Panc1 (cell line): ENCODE measurements around the gene ADPRS. TPM values are rescaled to one million over a fixed set of nuclear protein-coding genes. Genes with fewer than 3 reads are reported as not detected.

Source experiments
- ATAC-seq: fragments of 200-7000 bp; cut with Tn5 transposase; 2 replicates; pipeline ENCODE4 v1.9.1; 2020; ENCODE audit warnings: mild to moderate bottlenecking, moderate library complexity
- BruUV-seq: library from RNA; stranded (reverse); fragments of 400-500 nt; replicated peaks from 2 replicates; lab custom pipeline; 2021; lab: Mats Ljungman, UMichigan
- CTCF ChIA-PET: fragments of 300-600 bp; sonication (Branson Sonifier 250); formaldehyde crosslinking; loops from one replicate; lab custom pipeline; 2022; ENCODE audit warnings: antibody characterized with exemption; lab: Charles Lee
- POLR2A ChIA-PET: fragments of 300-600 bp; sonication (Branson Sonifier 250); formaldehyde crosslinking; loops from one replicate; lab custom pipeline; 2022; ENCODE audit warnings: antibody characterized with exemption; lab: Charles Lee
- DNase-seq: peaks from one replicate; pipeline ENCODE4 v3.0.0-alpha.2; 2010; ENCODE audit warnings: low read depth, low spot score
- H3K27ac ChIP-seq: 2 replicates; pipeline ENCODE4 v1.5.1; 2011; ENCODE audit warnings: mild to moderate bottlenecking, low read length, inconsistent platforms
- H3K27me3 ChIP-seq: fragments of 200-500 bp; sonication (Bioruptor generic); 2 replicates; pipeline ENCODE4 v1.6.0; 2014; ENCODE audit warnings: low read length, inconsistent platforms; ENCODE audit not compliant: control insufficient read depth, insufficient read depth
- H3K36me3 ChIP-seq: fragments of 200-500 bp; sonication (Bioruptor generic); 2 replicates; pipeline ENCODE4 v1.5.1; 2014; ENCODE audit warnings: inconsistent platforms, mild to moderate bottlenecking, low read length, moderate library complexity; ENCODE audit not compliant: control insufficient read depth, insufficient read depth
- H3K4me1 ChIP-seq: 2 replicates; pipeline ENCODE4 v1.5.1; 2011; ENCODE audit warnings: inconsistent platforms, mild to moderate bottlenecking, low read length, moderate library complexity; ENCODE audit not compliant: control insufficient read depth, insufficient read depth
- H3K4me3 ChIP-seq, 2 experiments: 2 replicates each; pipeline ENCODE4 v1.5.1; 2011 to 2012; ENCODE audit warnings: low read depth in 2 of 2, low read length in 2 of 2, mild to moderate bottlenecking in 2 of 2, inconsistent platforms in 1 of 2, moderate library complexity in 1 of 2
- H3K9me3 ChIP-seq: fragments of 200-500 bp; sonication (Bioruptor generic); 2 replicates; pipeline ENCODE4 v1.5.1; 2014; ENCODE audit warnings: low read depth, mild to moderate bottlenecking, inconsistent platforms, low read length, moderate library complexity; ENCODE audit not compliant: control insufficient read depth, insufficient read depth
- POLR2AphosphoS5 ChIP-seq: IDR thresholded peaks from 2 replicates; pipeline ENCODE4 v1.6.1; 2012; ENCODE audit warnings: mild to moderate bottlenecking, low read depth, low read length, moderate library complexity
- REST ChIP-seq, 2 experiments: IDR thresholded peaks; 2 replicates each; pipeline ENCODE4 v1.6.1; 2011 to 2012; ENCODE audit warnings: low read depth in 2 of 2, control low read depth in 1 of 2, low read length in 1 of 2, mild to moderate bottlenecking in 1 of 2, moderate library complexity in 1 of 2; ENCODE audit not compliant: insufficient read depth in 1 of 2
- SIN3A ChIP-seq: IDR thresholded peaks from 2 replicates; pipeline ENCODE4 v1.6.1; 2012; ENCODE audit warnings: low read depth, mild to moderate bottlenecking, low read length, moderate library complexity, borderline replicate concordance; ENCODE audit not compliant: insufficient read depth
- TCF7L2 ChIP-seq: IDR thresholded peaks from 2 replicates; pipeline ENCODE4 v1.6.1; 2011; ENCODE audit warnings: mild to moderate bottlenecking, low read depth, low read length, inconsistent platforms
- in situ Hi-C: cut with HindIII; loops from 2 replicates; pipeline ENCODE4 v1.10.0; 2016; ENCODE audit warnings: low sequenced_read_pairs, low pct_unique_long_range_greater_than_20kb
- intact Hi-C: fragments of 100-400 bp; cut with micrococcal nuclease; formaldehyde crosslinking; loops from one replicate; pipeline ENCODE4 v1.10.0; 2022; ENCODE audit not compliant: unreplicated experiment
- total RNA-seq: library from RNA; stranded (reverse); gene quantifications from one replicate; pipeline ENCODE4 v1.2.1, GENCODE V29; 2021; ENCODE audit not compliant: unreplicated experiment
- TF ChIP-seq, protein P1 (sequence below): fragments of 450-650 bp; IDR thresholded peaks from 2 replicates; pipeline ENCODE4 v1.5.1; 2017; ENCODE audit warnings: mild to moderate bottlenecking

ADPRS gene
- total RNA-seq, 1 experiment from 2014 or later: 32.2 TPM

DNA sequence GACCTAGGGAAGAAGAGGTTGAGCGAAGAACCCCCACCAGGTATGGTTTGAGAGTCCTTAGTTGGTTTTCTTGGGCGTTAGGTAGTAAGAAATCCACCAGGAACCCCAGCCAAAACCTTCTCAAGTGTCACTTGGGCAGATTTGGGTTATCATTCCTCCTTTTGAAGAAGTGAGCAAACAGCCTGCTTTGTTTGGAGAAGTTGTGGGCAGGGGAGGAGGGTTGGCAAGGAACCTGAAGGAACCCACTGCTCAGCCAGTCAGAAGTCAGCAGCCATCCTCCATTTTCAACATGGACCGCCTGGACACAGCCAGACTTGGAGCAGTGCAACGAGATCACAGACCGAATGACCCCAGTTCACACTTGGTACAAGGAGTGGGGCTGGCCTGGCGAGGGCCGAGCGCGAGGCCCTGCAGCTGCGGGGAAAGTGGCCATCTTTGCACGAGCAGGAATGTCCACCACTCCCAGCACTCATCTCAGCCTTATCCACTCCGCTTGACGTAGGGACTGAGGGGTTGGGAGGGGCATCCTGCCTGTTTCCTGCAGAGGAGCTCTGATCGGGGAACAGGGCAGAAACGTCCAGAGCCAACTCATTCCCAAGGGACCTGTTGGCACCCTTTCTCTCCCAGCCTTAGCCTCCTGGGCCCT is 7.2 kb downstream of the ADPRS start:
- DNase-seq (no peak), ATAC-seq (no peak)
- in situ Hi-C loops: no loop called here
- Histone ChIP-seq H3K4me1 (peaks cover 3% of the 10 kb centered on the region; the same call in 1 of the 2 replicates), H3K9me3 (no peaks in the 10 kb centered on the region), H3K27ac (no peak overlapping the region), H3K36me3 (peaks cover 9% of the 10 kb centered on the region), H3K27me3 (no peaks in the 10 kb centered on the region), H3K4me3 (no peak overlapping the region)
- ChIA-PET POLR2A (no interaction called here), CTCF (interaction anchor here (0.7 to 1.5 kb wide), 3 partner anchors 39 to 211 kb away, joined by 4 to 12 read pairs (median 4); partner anchors contain the start of gene SH3D21)
- no peak for TF ChIP-seq SIN3A
- TF ChIP-seq REST (IDR thresholded peaks at IDR 0.05; ENCODE audit: insufficient read depth in 1 of 2, low read depth in 2 of 2, low read length in 1 of 2): no peak
- no peak for TF ChIP-seq POLR2AphosphoS5
- TF ChIP-seq, protein P1, sequence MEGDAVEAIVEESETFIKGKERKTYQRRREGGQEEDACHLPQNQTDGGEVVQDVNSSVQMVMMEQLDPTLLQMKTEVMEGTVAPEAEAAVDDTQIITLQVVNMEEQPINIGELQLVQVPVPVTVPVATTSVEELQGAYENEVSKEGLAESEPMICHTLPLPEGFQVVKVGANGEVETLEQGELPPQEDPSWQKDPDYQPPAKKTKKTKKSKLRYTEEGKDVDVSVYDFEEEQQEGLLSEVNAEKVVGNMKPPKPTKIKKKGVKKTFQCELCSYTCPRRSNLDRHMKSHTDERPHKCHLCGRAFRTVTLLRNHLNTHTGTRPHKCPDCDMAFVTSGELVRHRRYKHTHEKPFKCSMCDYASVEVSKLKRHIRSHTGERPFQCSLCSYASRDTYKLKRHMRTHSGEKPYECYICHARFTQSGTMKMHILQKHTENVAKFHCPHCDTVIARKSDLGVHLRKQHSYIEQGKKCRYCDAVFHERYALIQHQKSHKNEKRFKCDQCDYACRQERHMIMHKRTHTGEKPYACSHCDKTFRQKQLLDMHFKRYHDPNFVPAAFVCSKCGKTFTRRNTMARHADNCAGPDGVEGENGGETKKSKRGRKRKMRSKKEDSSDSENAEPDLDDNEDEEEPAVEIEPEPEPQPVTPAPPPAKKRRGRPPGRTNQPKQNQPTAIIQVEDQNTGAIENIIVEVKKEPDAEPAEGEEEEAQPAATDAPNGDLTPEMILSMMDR: no peak
- no peak for TF ChIP-seq TCF7L2
- BruUV-seq: no TSS peak
- intact Hi-C loops: no loop called here

DNA sequence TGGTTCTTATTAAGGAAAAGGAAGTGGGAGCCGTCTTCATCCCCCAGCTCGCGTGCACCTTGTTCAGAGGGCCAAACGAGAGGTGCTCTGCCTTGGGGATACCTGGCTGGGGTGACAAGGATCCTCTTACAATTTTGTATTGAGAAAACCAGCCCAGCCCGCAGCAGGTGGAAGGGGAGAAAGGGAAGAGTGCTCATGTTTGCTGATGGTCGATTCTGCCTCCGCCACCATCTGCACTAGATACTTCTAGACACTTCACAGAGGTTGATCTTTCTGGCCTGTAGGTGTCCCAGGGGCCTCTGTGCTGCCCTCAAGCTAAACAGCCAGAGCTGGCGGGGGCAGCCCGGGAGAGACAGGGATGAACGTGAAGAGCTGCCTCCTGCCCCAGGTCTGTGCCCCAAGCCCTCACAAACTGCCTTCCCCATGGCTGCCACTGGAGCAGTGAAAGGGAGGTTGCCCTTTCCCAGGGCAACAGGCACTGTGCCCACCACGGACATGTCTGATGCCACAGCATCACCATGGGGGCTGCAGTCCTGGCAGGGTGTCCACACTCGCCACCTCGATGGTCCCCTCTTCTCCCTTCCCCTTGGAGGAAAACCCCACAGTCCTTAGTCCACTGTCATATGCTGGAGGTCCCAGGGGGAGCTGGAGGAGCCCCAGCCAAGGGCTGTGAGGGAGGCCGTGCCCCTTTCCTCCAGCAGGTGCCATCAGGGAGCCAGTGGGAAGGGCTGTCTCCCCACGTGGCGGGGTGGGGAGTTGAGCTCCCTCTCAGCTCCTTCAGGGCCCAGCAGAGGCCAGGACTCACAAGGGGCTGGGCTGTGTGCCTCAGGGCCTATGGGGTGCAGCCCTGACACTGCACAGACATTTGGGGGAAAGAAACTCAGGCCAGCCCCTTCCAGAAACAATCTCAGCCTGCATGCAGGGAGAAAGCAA is 8.1 kb downstream of the ADPRS start:
- in situ Hi-C loops (no loop called here), intact Hi-C loops (no loop called here)
- Histone ChIP-seq H3K4me3 (no peak overlapping the region), H3K27me3 (no peaks in the 10 kb centered on the region), H3K9me3 (no peaks in the 10 kb centered on the region), H3K27ac (no peak overlapping the region), H3K36me3 (peaks cover 9% of the 10 kb centered on the region), H3K4me1 (peaks cover 3% of the 10 kb centered on the region; the same call in 1 of the 2 replicates)
- CTCF ChIA-PET: interaction anchor here (0.5 to 1.5 kb wide), 6 partner anchors 24 to 245 kb away, joined by 3 to 12 read pairs (median 4); no protein-coding TSS in a partner anchor
- no peak for TF ChIP-seq POLR2AphosphoS5
- no peak for TF ChIP-seq TCF7L2
- TF ChIP-seq REST (IDR thresholded peaks at IDR 0.05; ENCODE audit: insufficient read depth in 1 of 2, low read depth in 2 of 2, low read length in 1 of 2): no peak
- TF ChIP-seq SIN3A: no peak
- TF ChIP-seq, protein P1: peak; percentile 65; the same call in 1 of the 2 replicates
- no peak for DNase-seq
- POLR2A ChIA-PET: interaction anchor here (0.6 kb wide), 1 partner anchor 187 kb away, joined by 3 read pairs; no protein-coding TSS in a partner anchor
- no TSS peak for BruUV-seq
- ATAC-seq: peak; percentile 63
